ENCODE data around the gene NT5C2. TPM values are rescaled to one million over a fixed set of nuclear protein-coding genes. Genes with fewer than 3 reads are reported as not detected.

NT5C2 gene
- total and polyA plus RNA-seq, 5 donors from 2014 or later: 52.4 to 59.6 (median 56.9) TPM

DNA sequence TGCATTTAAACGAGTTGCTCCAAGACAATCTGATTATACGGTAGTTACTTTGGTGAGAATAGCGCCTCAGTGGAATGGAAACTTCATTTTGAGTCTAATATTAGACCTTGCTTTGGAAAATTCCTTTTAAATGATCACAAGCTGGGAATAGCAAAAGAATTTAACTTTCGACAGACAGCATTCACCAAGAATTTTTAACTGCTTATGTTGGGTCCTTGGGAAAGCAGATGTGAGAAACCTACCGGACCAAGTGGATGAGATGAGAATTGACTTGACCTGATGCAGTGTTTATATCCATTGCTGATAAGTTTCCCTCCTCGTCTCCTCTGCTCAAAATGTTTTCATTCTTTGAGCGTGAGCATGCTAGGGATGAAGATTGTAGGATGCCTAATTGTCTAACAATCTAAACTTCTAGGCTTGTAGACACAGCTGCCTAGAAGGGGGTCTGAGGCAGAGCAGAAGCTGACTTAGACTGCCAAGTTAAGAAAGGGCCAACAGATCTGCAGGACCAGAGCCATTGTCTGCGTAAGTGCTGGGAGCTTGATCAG lies 148.1 kb downstream of the NT5C2 start:
- Mint-ChIP-seq H3K4me1 (peaks cover 0 to 6% (median 2%) of the 10 kb centered on the region in 4 donors), H3K27me3 (no peaks in the 10 kb centered on the region), H3K4me3 (no peak overlapping the region), H3K9me3 (no peaks in the 10 kb centered on the region), H3K27ac (no peak overlapping the region), H3K36me3 (no peaks in the 10 kb centered on the region)
- ATAC-seq (ENCODE audit: low read depth in 2 of 2) (no peak), DNase-seq (no peak)
- no peak overlapping the region for H3K27ac ChIP-seq (ENCODE audit: insufficient read depth, low read length, poor library complexity, severe bottlenecking)
- no peaks in the 10 kb centered on the region for H3K9me3 ChIP-seq (ENCODE audit: control insufficient read depth in 2 of 2, low read length in 2 of 2)
- H3K4me3 ChIP-seq (ENCODE audit: low read depth, low read length): no peak overlapping the region
- H3K36me3 ChIP-seq (ENCODE audit: control insufficient read depth, insufficient read depth, low read length): no peaks in the 10 kb centered on the region
- no peaks in the 10 kb centered on the region for H3K4me1 ChIP-seq (ENCODE audit: control insufficient read depth, insufficient read depth, low read length, poor library complexity, severe bottlenecking)
- H3K27me3 ChIP-seq (ENCODE audit: control insufficient read depth, insufficient read depth, low read length): no peaks in the 10 kb centered on the region

DNA sequence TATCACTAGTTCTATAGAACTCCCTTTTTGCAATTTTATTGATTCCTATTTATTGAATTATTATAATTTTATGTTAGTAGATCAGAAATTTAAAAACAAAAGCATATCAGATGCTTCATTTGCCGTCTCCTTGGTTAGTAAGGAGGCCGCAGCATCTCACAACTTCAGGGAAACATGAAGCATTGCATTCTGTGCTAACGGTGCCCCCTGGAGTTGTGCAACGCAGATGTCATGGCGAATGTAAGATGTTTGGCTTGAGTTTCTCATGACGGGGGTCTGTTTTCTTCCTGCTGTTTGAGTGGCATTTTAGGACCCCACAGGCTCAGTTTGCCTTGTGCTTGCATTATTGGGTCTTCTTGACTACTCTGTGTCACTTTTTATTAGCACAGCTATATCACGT lies 150.2 kb downstream of the NT5C2 start:
- ATAC-seq (ENCODE audit: low read depth in 2 of 2): no peak
- H3K36me3 Mint-ChIP-seq: no peaks in the 10 kb centered on the region

GRCh38 chr10:103042129-103042528 lies 150.9 kb downstream of the NT5C2 start:
- DNase-seq (no peak), ATAC-seq (ENCODE audit: low read depth in 2 of 2) (no peak)
- no peak overlapping the region for H3K4me3 Mint-ChIP-seq
- H3K27me3 ChIP-seq (ENCODE audit: control insufficient read depth, insufficient read depth, low read length): no peaks in the 10 kb centered on the region
- H3K27me3 Mint-ChIP-seq: no peaks in the 10 kb centered on the region
- no peaks in the 10 kb centered on the region for H3K9me3 ChIP-seq (ENCODE audit: control insufficient read depth in 2 of 2, low read length in 2 of 2)
- no peak overlapping the region for H3K27ac ChIP-seq (ENCODE audit: insufficient read depth, low read length, poor library complexity, severe bottlenecking)
- H3K4me1 ChIP-seq (ENCODE audit: control insufficient read depth, insufficient read depth, low read length, poor library complexity, severe bottlenecking): no peaks in the 10 kb centered on the region
- H3K4me1 Mint-ChIP-seq: peaks cover 0 to 6% (median 2%) of the 10 kb centered on the region in 4 donors
- no peaks in the 10 kb centered on the region for H3K36me3 Mint-ChIP-seq
- H3K4me3 ChIP-seq (ENCODE audit: low read depth, low read length): no peak overlapping the region
- H3K9me3 Mint-ChIP-seq: no peaks in the 10 kb centered on the region
- no peak overlapping the region for H3K27ac Mint-ChIP-seq
- H3K36me3 ChIP-seq (ENCODE audit: control insufficient read depth, insufficient read depth, low read length): no peaks in the 10 kb centered on the region

More for the DNA sequence above, 150.2 kb downstream of the NT5C2 start:
- Histone ChIP-seq H3K4me1 (ENCODE audit: control insufficient read depth, insufficient read depth, low read length, poor library complexity, severe bottlenecking) (no peaks in the 10 kb centered on the region), H3K4me3 (ENCODE audit: low read depth, low read length) (no peak overlapping the region), H3K27me3 (ENCODE audit: control insufficient read depth, insufficient read depth, low read length) (no peaks in the 10 kb centered on the region), H3K9me3 (ENCODE audit: control insufficient read depth in 2 of 2, low read length in 2 of 2) (no peaks in the 10 kb centered on the region), H3K27ac (ENCODE audit: insufficient read depth, low read length, poor library complexity, severe bottlenecking) (no peak overlapping the region), H3K36me3 (ENCODE audit: control insufficient read depth, insufficient read depth, low read length) (no peaks in the 10 kb centered on the region)
- no peaks in the 10 kb centered on the region for H3K27me3 Mint-ChIP-seq
- no peak overlapping the region for H3K4me3 Mint-ChIP-seq
- no peak for DNase-seq
- H3K4me1 Mint-ChIP-seq: peaks cover 0 to 6% (median 2%) of the 10 kb centered on the region in 4 donors
- H3K9me3 Mint-ChIP-seq: no peaks in the 10 kb centered on the region
- no peak overlapping the region for H3K27ac Mint-ChIP-seq

GRCh38 chr10:103041391-103041790 lies 151.7 kb downstream of the NT5C2 start:
- Histone ChIP-seq H3K4me1 (ENCODE audit: control insufficient read depth, insufficient read depth, low read length, poor library complexity, severe bottlenecking) (no peaks in the 10 kb centered on the region), H3K27me3 (ENCODE audit: control insufficient read depth, insufficient read depth, low read length) (no peaks in the 10 kb centered on the region), H3K27ac (ENCODE audit: insufficient read depth, low read length, poor library complexity, severe bottlenecking) (no peak overlapping the region), H3K4me3 (ENCODE audit: low read depth, low read length) (no peak overlapping the region), H3K9me3 (ENCODE audit: control insufficient read depth in 2 of 2, low read length in 2 of 2) (no peaks in the 10 kb centered on the region), H3K36me3 (ENCODE audit: control insufficient read depth, insufficient read depth, low read length) (no peaks in the 10 kb centered on the region)
- no peak overlapping the region for H3K4me3 Mint-ChIP-seq
- no peaks in the 10 kb centered on the region for H3K27me3 Mint-ChIP-seq
- H3K27ac Mint-ChIP-seq: no peak overlapping the region
- H3K9me3 Mint-ChIP-seq: no peaks in the 10 kb centered on the region
- H3K4me1 Mint-ChIP-seq: peaks cover 0 to 6% (median 2%) of the 10 kb centered on the region in 4 donors
- H3K36me3 Mint-ChIP-seq: no peaks in the 10 kb centered on the region
- no peak for ATAC-seq (ENCODE audit: low read depth in 2 of 2)
- no peak for DNase-seq

- Histone ChIP-seq H3K36me3 (ENCODE audit: control insufficient read depth, insufficient read depth, low read length) (no peaks in the 10 kb centered on the region), H3K27me3 (ENCODE audit: control insufficient read depth, insufficient read depth, low read length) (no peaks in the 10 kb centered on the region), H3K27ac (ENCODE audit: insufficient read depth, low read length, poor library complexity, severe bottlenecking) (no peak overlapping the region), H3K4me3 (ENCODE audit: low read depth, low read length) (no peak overlapping the region), H3K4me1 (ENCODE audit: control insufficient read depth, insufficient read depth, low read length, poor library complexity, severe bottlenecking) (no peaks in the 10 kb centered on the region), H3K9me3 (ENCODE audit: control insufficient read depth in 2 of 2, low read length in 2 of 2) (no peaks in the 10 kb centered on the region)
- no peak overlapping the region for H3K27ac Mint-ChIP-seq
- no peaks in the 10 kb centered on the region for H3K27me3 Mint-ChIP-seq
- H3K4me3 Mint-ChIP-seq: no peak overlapping the region
- DNase-seq (no peak), ATAC-seq (ENCODE audit: low read depth in 2 of 2) (no peak)
- H3K4me1 Mint-ChIP-seq: peaks cover 0 to 6% (median 3%) of the 10 kb centered on the region in 4 donors
- H3K9me3 Mint-ChIP-seq: no peaks in the 10 kb centered on the region
- H3K36me3 Mint-ChIP-seq: no peaks in the 10 kb centered on the region
Measured at GRCh38 chr10:103040418-103040817, 152.7 kb downstream of the NT5C2 start.

GRCh38 chr10:103038570-103038969 lies 154.5 kb downstream of the NT5C2 start:
- Histone ChIP-seq H3K9me3 (ENCODE audit: control insufficient read depth in 2 of 2, low read length in 2 of 2) (no peaks in the 10 kb centered on the region), H3K4me1 (ENCODE audit: control insufficient read depth, insufficient read depth, low read length, poor library complexity, severe bottlenecking) (no peaks in the 10 kb centered on the region), H3K36me3 (ENCODE audit: control insufficient read depth, insufficient read depth, low read length) (no peaks in the 10 kb centered on the region), H3K4me3 (ENCODE audit: low read depth, low read length) (no peak overlapping the region), H3K27ac (ENCODE audit: insufficient read depth, low read length, poor library complexity, severe bottlenecking) (no peak overlapping the region), H3K27me3 (ENCODE audit: control insufficient read depth, insufficient read depth, low read length) (no peaks in the 10 kb centered on the region)
- Mint-ChIP-seq H3K4me1 (peaks cover 0 to 8% (median 3%) of the 10 kb centered on the region in 4 donors), H3K27me3 (no peaks in the 10 kb centered on the region), H3K36me3 (no peaks in the 10 kb centered on the region), H3K27ac (no peak overlapping the region), H3K9me3 (no peaks in the 10 kb centered on the region), H3K4me3 (no peak overlapping the region)
- DNase-seq (no peak), ATAC-seq (ENCODE audit: low read depth in 2 of 2) (no peak)

Other genes with a start within 250 kb of the NT5C2 start
- not detected for gene RPEL1, start 52.6 kb upstream of the NT5C2 start, total RNA-seq
- under 1 TPM in 1 of 4 donors, not detected in 3; 0.10 TPM for gene RPEL1, start 52.6 kb upstream of the NT5C2 start, polyA plus RNA-seq
- gene INA, start 83.9 kb upstream of the NT5C2 start, total RNA-seq: not detected
- gene INA, start 83.9 kb upstream of the NT5C2 start, polyA plus RNA-seq: not detected
- gene PCGF6, start 157.9 kb upstream of the NT5C2 start, total RNA-seq: 6.7 TPM
- gene PCGF6, start 157.9 kb upstream of the NT5C2 start, polyA plus RNA-seq: 10 to 100 TPM in 1 of 4 donors, 1 to 10 TPM in 3; 6.0 to 10.4 (median 9.1) TPM
- 9.4 TPM for gene TAF5, start 174.7 kb upstream of the NT5C2 start, total RNA-seq
- gene TAF5, start 174.7 kb upstream of the NT5C2 start, polyA plus RNA-seq: 1 to 10 TPM; 3.2 to 4.0 (median 3.7) TPM
- 152 TPM for gene ATP5MK, start 203.2 kb upstream of the NT5C2 start, total RNA-seq
- 100 to 1,000 TPM; 461 to 608 (median 526) TPM for gene ATP5MK, start 203.2 kb upstream of the NT5C2 start, polyA plus RNA-seq
- gene PDCD11, start 203.4 kb upstream of the NT5C2 start, total RNA-seq: 26.9 TPM
- 1 to 10 TPM; 7.1 to 10.0 (median 8.5) TPM for gene PDCD11, start 203.4 kb upstream of the NT5C2 start, polyA plus RNA-seq

Measured in CD4-positive, CD25-positive, alpha-beta regulatory T cell (primary cell).